GM12872 (cell line): ENCODE data around the gene MX2.

Experiments used
- CTCF ChIP-seq: IDR thresholded peaks from 3 replicates; pipeline ENCODE4 v1.5.1; 2011; ENCODE audit warnings: low read depth, mild to moderate bottlenecking, low read length, moderate library complexity; ENCODE audit not compliant: insufficient read depth

MX2 gene

GRCh38 chr21:41433566-41433965, 71.7 kb downstream of the MX2 start:
- TF ChIP-seq CTCF: no peak

DNA sequence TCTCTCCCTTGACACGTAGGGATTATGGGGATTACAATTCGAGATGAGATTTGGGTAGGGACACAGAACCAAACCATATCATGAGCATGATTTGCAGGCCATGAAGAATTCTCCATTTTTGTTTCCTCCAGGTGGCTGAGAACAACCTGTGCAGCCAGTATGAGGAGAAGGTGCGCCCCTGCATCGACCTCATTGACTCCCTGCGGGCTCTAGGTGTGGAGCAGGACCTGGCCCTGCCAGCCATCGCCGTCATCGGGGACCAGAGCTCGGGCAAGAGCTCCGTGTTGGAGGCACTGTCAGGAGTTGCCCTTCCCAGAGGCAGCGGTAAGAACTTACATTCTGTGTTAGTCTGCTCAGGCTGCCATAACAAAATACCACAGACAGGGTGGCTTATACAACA, 73.9 kb downstream of the MX2 start:
- no peak for TF ChIP-seq CTCF

DNA sequence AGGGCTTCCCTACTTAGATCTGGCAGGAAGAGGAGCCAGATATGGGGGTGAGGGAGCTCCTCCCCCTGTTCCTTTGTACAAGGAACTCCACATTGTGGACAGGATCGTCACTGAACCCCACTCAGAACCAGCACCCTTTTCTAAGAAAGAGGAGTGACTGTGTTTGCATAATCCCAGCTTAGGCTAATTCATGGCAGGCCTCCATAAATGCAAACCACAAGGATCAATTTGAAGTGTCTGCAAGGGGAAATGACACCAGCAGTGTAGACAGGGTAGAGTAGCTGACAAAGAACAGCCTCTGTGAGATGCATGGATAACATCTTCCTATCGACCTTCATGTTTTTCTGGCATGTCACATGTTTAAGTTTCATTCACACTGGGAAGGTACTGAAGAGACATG, 75.9 kb downstream of the MX2 start:
- no peak for TF ChIP-seq CTCF

GRCh38 chr21:41438425-41439113, 76.7 kb downstream of the MX2 start:
- no peak for TF ChIP-seq CTCF

DNA sequence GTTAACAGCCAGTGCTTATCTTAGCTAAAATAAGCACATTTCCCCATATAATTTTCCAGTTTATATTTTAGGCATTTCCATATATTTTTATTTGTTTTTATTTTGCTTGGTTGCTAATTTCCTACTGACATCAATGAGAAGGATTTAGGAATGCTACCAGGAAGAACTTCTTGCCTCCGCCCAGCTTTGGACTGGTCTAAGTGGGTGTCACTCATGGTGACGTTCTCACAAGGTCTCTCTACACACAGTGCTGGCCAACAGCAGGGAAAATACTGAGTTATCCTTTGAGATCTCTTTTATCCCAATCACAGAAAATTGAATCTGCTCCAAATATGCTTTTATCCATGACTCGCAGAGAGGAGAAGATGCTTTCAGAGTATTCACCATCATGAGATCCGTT, 77.4 kb downstream of the MX2 start:
- no peak for TF ChIP-seq CTCF

- TF ChIP-seq CTCF: no peak
These were observed 79.7 kb downstream of the MX2 start for GRCh38 chr21:41441546-41441945.

GRCh38 chr21:41442481-41443186, 80.8 kb downstream of the MX2 start:
- no peak for TF ChIP-seq CTCF
